GM19043 (cell line): ENCODE measurements around the gene BTBD6.

ENCODE experiments used
- ATAC-seq: cut with Tn5 transposase; IDR thresholded peaks from one replicate; pipeline ENCODE4 v1.9.1; 2021; ENCODE audit warnings: low read depth; ENCODE audit not compliant: unreplicated experiment

Gene BTBD6

DNA sequence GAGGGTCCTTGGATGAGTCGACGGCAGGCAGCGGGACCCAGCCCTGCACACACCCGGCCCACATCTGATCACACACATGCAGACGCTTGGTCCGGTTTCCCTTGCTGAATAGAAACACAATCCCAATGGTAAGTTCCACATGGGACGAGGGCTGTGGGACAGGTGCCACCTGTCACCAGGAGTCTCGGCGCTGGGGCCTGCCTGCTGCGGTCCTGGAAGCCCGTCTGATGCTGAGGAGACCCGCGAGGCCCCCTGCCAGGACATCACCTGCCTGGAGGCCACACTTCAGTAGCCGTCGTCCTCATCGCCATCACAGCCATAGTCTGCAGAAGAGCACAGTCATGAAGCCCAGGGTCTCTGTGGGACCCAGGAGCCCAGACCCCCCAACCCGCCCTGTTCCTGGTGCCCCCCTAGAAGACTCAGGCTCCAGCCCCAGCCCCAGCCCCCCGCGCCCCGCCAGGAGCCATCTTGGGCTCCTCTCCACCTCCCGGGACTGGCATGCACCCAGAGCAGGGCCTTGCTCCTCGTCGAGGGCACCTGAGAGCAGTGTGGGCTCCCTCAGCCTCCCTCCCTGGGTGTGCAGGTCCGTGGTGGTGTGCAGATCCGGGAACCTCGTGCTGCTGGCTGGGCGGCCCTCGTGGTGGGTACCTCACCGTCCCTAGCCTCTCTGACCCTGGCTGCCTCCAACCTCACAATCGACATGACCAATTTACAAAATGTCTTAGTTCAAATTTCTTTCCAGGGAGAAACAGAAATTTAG lies 37.9 kb upstream of the BTBD6 start:
- no peak for ATAC-seq

DNA sequence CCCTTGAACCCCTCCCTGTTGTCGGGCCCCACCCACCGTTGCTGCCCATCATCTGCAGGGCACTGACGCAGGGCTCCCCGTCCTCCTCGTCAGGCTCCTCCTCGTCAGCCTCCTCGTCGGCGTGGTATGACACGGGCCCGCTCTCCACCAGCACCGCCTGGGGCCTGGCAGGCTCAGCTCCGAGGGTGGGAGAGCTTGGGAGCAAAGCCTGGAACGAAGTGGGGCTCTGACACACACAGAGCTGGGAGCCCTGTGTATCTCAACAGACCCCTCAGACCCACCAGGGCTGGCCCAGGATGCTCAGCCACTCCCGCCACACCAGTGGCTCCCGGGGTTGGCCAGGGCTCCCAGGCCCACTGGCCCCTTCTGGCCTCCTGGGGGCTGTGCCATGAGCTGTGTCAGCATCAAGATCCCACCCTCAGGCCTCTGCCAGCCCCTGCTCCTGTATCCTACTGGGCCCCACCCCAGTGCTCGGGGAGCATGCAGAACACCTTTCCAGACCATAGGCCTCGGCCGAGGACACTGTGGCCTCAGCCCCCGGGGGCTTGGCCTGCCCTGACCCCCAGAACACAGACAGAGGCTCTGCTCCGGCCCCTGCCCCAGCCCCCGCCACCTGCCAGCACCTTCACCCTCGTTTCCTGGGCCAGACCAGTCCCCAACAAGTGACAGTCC lies 37.1 kb upstream of the BTBD6 start:
- ATAC-seq, result no peak

DNA sequence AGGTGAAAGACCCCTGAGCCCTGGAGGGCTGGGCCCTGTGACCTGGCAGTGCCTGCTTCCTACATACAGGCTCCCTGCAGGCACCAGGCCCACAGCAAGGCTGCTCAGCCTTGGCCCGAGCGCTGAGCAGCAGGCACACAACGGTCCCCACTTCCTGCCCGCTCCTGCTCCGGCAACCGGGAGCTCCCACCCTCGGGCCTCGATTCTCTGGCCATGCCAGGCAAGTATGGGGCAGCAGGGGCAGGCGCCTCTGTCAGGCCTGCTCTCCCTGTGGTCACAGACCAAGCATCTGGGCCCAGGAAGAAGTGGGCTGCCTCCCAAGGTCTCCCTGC lies 36.6 kb upstream of the BTBD6 start:
- ATAC-seq, result no peak

- no peak for ATAC-seq
These were observed 35.6 kb upstream of the BTBD6 start for GRCh38 chr14:105212541-105213300.

GRCh38 chr14:105213361-105213760 lies 35.0 kb upstream of the BTBD6 start:
- ATAC-seq, result no peak

GRCh38 chr14:105214324-105214915 lies 33.9 kb upstream of the BTBD6 start:
- no peak for ATAC-seq

- no peak for ATAC-seq
These were observed 32.7 kb upstream of the BTBD6 start for GRCh38 chr14:105215602-105216001.

GRCh38 chr14:105216490-105217247 lies 31.7 kb upstream of the BTBD6 start:
- ATAC-seq, result no peak

- no peak for ATAC-seq
These were observed 30.6 kb upstream of the BTBD6 start for GRCh38 chr14:105217774-105218173.

- ATAC-seq, result no peak
These were observed 29.7 kb upstream of the BTBD6 start for GRCh38 chr14:105218611-105219010.

- no peak for ATAC-seq
These were observed 29.2 kb upstream of the BTBD6 start for GRCh38 chr14:105219043-105219612.

GRCh38 chr14:105219753-105220152 lies 28.6 kb upstream of the BTBD6 start:
- ATAC-seq, result no peak

DNA sequence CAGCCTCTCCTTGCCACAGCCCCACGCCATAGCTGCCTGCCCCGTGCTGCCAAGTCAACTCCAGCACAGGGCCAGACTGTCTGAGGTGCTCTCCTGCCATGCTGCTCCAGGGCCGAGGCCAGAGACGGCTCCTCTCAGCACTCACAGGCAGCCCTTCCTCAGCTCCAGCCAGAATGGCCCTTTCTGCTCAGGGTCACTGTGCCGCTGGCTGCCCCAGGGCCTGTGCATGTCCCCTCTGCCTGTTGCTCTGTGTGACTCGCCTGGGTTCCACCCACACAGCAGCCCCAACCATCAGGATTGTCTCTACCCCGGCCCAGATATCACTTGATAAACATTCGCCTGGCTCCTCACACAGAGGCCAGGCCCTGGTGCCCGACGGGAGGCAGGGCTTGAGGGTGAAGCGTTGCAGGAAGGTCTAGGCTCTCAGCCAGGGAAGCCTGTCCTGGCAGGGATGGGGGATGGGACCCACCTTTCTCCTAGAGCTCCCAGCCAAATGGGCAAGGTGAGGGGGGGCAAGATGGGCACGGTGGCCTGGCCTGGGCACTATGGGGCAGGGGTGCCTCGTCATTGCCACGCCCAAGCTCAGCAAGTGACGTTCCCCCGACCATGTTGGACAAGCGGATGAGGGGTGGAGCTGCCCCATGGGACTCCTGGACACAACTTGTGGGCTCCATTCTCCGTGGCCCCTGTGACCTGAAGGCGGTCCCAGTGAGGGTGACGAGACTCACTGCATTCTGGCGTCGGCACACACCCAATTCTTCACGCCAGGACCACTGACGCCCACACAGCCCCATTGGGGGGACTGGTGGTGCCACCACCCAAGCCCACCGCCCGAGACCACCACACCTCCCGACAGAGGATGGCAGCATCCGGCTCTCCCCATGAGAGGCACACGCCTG lies 27.4 kb upstream of the BTBD6 start:
- no peak for ATAC-seq

DNA sequence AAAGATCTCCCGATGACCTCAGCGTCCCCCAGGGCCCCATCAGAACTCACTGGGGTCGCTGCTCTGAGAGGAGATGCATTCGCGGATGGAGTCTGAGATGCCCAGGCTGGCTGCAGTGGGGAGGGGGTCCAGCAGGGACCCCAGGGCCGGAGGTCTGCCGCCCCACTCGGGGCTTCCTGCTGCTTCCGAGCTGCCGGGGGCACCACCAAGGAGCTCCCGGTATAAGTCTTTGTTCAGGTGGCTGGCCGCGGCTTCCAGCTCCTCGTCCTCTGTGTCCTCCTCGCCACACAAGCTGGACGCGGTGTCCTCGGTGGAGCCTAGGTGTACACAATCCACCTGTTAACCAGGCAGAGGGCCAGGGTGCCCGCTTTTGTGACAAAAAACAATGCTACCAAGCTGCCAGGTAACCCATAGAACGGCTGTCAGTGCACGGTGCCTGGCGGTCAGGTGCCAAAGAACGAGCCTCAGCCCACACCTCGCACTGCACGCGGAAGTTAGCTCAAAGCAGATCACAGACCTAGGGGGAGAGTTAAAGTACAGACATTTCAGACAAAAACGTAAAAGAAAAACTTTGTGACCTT lies 26.6 kb upstream of the BTBD6 start:
- no peak for ATAC-seq

- ATAC-seq, result no peak
These were observed 25.1 kb upstream of the BTBD6 start for GRCh38 chr14:105223260-105223659.

GRCh38 chr14:105223770-105224544 lies 24.4 kb upstream of the BTBD6 start:
- ATAC-seq, result no peak

DNA sequence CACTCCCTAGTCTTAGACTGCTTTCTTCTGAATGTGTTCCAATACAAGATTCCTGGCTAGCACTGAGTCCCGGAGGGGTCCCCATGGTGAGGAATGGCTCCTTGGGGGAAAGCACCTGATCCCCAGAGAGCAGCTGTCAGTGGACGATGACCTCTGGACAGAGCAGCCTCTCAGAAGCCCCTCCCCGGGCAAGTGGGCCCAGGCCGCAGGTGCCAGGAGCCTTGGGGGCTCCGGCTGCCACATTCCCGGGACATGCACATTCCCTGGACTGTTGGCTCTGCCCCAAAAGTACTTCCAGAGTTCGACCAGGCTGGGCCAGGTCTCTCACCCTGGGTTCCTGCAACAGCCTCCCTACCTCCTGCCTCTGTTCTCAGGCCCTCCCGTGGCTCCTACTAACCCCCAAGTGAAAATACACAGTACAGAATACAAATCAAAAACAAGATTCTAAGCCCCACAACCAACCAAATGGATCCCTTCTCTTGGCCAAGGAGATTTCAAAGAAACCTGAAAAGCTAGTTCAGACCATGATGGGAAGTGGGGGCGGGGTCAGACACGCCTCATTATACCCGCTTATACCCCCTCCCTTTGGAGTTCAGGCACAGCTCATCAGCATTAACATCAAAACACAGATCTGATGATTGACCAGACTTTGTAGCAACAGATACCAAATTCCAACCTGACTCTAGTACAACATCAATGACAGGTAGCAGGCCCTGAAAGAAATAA lies 23.3 kb upstream of the BTBD6 start:
- no peak for ATAC-seq
